GM21786 (cell line): ENCODE results near the gene FOXC2.

Experiments used
- ATAC-seq: cut with Tn5 transposase; IDR thresholded peaks from one replicate; pipeline ENCODE4 v1.9.1; 2021; ENCODE audit not compliant: unreplicated experiment

The FOXC2 gene

GRCh38 chr16:86572606-86573005 lies 6.0 kb downstream of the FOXC2 start:
- ATAC-seq = no peak

DNA sequence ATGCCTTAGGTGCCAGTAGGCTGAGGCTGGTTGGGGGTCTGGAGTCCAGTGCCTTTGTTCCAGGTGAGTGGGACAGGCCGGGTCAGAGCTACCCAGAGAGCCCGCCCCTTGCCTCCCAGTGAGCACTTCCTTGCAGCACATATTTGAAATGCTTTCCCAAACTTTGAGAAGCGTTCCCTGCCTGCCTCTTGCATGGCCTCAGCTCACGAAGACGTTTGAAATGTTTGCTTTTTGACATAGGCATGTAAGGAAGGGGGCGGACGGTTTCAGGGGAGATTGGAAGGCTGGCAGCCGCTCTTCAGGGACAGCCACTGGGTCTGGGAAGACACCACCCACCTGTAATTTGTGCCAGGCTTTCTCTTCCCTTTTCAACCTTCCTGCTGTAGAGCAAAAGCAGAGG lies 6.6 kb downstream of the FOXC2 start:
- ATAC-seq = no peak

DNA sequence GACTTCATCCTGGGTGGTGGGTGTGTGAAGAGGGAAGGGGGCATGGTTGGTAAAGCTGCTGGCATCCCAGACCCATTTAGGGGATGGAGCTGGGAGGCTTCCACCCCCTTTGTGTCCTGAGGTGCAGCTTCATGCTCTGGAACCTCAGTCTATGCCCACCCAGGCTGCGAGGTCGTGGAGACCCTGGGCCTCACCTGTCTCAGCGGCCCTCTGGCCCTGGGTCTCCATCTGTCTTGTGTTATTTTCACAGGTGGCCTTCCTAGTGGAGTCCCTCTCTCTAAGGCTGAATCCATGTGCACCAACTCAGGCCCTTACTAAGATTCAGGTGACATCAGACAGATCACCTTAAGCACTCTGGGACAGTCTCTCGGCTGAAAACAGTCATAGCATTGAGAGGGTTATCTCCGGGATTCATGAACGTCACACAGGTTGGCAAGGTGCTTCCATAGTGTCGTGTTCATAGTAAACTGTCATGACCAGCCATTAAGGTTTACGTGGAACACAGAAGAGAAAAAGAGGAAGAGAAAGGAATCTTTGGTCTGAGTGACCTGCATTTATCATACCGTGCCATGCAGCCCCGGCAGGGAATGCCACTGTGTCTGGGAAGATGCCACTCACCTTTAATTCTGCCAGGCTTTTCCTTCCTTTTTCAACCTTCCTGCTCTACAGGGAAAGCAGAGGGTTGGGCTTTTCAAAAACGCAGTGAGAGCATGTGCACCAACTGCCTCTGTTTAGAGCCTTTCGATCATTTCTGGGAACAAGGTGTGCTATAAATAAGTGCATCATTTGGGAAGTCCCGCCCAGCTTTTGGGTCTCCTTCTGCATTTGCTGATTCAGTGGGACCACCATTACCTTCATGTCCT lies 7.2 kb downstream of the FOXC2 start:
- no peak for ATAC-seq

DNA sequence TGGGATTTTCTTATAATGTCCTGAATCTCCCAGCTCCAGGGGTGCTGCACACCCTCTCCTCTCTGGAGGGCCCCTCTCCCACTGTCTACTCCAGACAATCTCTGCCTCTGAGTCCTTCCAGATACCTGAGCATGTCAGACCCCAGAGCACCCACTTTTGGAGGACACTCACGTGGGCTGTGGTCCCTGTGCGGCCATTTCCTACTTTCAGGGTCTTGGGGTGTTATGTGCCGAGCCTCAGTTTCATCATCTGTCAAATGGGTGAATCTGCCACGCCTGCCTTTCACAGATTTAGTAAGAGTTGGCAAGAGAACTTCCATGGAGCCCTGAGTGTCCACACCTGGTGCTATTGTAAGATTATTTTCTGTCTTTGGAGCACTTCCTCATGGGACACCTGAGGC lies 8.0 kb downstream of the FOXC2 start:
- no peak for ATAC-seq

DNA sequence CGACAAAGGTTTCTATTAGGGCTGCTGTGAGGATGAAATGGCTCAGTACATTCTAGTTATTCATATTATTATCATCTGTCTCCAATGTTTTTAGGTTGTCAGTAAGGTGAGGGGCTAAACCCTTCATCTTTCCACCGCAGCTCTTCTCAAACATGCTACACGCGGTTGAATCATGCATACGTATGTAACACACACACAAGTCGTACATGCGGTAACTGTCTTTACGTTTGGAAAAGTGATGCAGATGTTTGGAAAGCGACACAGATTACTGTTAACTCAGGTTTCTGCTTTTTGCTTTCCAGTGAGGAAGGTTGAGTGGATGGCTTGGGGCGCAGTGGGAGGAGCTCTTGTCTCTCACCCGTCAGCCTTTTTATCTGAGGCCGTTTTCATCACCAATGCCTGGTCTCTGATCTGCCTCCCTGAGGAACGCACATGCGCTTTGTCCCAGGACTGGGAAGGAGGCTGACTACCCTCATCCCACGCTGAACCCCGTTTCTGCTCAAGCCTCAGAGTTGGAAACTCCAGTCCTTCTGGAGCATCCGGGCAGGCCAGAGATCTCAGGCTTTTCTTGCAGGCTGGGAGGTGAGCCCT lies 8.6 kb downstream of the FOXC2 start:
- ATAC-seq = no peak

DNA sequence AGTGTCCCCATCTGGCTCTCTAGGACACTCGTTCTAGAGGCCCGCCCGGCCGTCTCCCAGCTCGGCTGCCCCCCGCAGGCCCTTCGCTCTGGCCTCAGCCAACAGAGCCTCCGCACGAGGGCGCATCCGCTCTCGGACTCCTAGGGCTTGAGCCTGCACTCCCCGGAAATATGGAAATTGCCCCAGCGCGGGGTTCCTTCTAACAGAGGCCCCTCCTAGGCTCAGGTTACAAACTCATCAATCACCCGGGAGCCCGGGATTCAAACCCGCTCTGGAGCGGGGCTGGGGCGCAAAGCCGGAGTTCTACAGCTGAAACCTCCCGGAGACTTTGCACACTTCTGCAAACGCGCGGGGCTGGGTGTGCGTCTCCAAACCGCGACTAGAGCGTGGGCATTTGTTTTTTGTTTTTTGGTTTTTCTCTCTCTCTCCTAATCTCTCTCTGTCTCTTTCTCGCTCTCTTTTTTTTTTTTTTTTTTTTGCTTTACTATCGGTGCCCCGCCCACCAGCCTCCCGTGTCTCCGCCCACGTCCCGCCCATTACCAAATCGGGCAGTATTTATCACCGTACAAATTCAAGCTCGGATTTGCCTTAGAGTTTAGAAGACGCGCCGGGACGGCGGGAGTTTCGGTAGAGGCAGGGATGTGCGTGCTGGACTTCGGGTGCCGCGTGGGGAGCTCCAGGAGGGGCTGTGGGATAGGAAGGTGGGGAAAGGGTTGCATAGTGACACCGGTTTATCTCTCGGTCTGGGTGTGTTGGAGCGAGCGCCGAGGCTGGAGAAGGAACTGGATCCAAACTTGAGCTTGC lies 9.3 kb downstream of the FOXC2 start:
- ATAC-seq = no peak

DNA sequence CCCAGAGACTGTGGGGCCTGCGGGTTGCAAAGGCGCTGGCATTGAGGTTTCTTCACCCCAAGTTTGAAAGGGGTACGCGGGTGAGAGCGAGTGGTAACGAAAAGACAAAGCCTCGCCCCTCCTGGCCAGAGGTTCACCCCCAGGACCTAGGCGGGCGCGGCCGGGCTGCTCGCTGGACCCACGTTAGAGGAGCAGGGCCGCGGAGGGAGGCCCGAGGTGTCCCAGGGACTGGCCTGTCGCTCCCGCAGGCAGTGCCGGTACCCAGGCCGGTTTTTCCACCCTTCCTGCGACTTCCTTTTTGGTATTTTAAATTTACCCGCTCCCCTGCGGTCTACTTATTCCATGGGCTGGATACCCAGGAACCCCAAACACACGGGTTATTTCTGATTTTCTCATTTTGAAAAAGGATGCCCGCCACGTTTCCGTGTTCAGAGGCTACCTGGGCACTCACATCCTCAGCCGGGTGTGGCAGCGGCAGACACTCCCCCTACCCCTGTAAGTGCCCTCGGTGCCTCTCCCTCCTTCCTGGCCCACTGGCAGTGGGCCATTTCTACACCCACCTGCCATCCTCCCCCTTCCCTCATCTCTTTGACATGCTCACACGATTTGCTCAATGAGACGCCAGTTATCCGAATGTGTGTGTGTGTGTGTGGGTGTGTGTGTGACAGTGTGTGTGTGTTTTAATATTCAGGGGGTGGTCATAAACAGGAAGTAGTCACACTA lies 10.1 kb downstream of the FOXC2 start:
- no peak for ATAC-seq

- no peak for ATAC-seq
Measured at GRCh38 chr16:86577314-86577971, 10.8 kb downstream of the FOXC2 start.

DNA sequence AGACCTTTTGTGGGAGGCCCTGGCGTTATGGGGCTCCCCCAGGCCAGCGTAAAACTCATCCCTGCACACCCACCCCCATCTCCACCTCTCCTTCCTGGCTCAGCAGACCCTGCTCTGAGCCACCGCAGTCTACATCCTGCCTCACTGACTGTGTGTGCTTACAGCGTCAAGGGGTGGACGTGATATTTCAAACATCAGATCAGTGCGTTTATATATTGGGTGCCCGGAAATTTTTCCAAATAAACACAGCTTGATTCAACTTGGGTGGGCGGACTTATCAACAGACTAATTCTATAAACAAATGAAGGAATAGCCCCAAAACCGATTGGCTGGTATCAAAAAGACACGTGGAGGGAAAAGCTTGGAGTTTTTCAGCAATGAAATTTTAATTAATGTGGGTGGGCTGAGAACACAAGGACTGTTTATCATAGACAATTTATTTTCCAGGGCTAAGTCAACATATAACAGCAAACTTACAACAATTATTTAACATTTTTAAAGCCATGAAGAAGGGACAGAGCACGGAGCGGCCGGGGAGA lies 11.5 kb downstream of the FOXC2 start, which contains the start of gene FOXL1:
Gene FOXL1 (plus strand): TSS at position 489 of the 539 bp plus-strand sequence. CDS start 175 bp downstream, outside the sequence.
- no peak for ATAC-seq

DNA sequence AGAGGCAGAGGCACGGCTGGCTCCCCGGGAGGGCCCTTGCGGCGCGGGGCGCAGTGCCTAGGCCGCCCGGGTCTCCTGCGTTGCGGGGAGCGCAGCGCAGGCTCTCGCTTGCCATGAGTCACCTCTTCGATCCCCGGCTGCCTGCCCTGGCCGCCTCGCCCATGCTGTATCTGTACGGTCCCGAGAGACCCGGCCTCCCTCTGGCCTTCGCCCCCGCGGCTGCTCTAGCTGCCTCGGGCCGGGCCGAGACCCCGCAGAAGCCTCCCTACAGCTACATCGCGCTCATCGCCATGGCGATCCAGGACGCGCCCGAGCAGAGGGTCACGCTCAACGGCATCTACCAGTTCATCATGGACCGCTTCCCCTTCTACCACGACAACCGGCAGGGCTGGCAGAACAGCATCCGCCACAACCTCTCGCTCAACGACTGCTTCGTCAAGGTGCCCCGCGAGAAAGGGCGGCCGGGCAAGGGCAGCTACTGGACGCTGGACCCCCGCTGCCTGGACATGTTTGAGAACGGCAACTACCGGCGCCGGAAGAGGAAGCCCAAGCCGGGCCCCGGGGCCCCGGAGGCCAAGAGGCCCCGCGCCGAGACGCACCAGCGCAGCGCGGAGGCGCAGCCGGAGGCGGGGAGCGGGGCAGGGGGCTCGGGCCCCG lies 12.1 kb downstream of the FOXC2 start:
- no peak for ATAC-seq

GRCh38 chr16:86579268-86580062 lies 12.8 kb downstream of the FOXC2 start:
- no peak for ATAC-seq

DNA sequence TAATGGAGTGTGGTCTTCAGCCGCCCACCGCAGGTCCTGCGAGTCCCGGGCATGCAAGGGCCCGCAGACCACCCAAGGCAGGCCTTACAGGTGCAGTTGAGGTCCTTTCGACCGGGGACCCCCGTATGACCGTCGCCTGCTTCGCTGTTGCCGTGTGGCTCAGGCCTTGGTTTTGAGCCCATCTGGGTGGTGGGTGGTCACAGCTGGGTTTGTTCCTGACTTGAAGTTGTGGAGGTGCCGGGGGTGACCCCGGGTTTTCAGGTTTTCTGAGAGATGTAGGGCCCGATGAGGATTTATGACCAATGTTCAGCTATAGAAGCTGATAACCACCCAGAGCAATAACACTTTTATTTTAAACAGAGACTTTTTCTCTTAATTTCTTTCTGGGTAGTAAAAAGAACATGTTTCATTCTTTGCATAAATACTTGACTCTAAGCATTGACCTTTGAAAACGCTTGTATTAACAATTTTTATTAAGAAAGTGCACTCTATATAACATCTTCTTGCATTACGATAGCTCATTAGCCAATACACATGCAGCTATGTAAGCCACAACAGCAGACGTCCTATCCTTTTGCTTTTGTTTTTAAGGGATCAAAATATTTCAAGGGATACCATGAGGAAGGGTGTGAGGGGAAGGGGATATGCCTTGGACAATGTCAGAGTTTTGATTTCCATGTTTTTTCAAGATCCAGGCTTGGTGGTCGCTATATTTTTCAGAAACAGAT lies 13.6 kb downstream of the FOXC2 start:
- no peak for ATAC-seq

DNA sequence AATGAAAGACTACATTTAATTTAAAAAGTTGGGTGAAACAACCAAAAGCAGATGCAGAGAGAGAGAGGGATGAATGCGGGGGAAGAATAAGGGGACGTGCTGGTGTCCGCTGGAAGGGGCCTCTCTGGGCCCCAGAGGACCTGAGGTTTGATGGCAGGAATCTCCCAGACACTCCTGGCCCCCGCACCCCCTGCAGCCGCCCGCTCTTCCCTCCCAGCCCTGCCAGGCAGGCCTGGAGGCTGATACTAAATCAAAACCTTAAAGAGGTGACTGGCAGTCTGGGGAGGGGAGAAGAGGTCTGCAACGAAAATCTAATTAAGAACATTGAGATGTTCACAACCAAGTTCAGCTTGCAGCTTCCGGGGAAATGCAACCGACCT lies 14.2 kb downstream of the FOXC2 start:
- ATAC-seq = no peak

- ATAC-seq = no peak
Measured at GRCh38 chr16:86581458-86581857, 14.8 kb downstream of the FOXC2 start.

- ATAC-seq = no peak
Measured at GRCh38 chr16:86584071-86584685, 17.5 kb downstream of the FOXC2 start.

DNA sequence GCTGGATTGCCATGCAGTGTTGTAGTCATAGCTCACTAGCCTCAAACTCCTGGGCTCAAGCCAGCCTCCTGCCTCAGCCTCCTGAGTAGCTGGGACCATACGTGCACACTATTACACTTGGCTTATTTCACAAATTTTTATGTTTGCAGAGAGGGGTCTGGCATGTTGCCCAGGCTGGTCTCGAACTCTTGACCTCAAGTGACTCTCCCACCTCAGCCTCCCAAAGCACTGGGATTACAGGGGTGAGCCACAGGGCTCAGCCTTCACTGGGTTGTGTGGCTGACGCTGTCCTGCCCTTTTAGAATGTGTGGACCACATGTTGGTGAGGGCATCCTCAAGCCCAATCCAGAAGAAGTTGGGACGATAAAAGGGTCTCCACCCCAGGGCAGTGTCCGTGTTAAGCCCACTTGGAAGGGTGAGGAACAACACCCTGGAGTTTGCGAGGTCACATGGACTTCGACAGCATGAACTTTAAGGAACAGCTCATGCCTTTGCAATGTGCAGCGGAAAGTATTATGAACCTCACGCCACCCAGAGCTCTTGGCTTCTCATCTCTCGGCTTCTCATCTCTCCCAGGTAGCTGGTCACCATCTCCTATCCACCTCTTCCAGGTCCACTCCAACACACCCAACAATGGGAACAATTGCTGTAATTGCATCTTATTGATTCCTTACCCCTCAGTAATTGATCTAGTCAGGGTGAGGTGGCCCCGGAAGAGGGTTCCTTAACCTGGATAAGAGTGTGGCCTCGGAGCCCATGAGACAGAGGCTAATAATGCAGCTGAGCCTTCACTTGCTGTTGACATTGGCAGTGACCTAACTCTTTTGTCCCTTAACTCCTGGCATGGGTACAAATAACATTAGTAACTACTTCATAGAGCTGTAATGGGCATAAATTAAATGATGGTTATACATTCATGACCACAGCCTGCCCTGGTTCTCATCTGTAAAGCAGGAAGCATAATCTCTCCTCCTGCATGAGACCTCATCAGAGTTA lies 18.4 kb downstream of the FOXC2 start:
- no peak for ATAC-seq
